Rectal smooth muscle tissue (tissue), 1 donor: ENCODE data around the gene RABEP1.
"Not testable (repeated sequence)": the region's sequence is repeated elsewhere in the genome, so short reads cannot be mapped to it uniquely, and the experiment has no call there.

Experiments
- H3K27ac ChIP-seq: one replicate; pipeline ENCODE4 v1.7.0; 2013; ENCODE audit warnings: low read depth, low read length, inconsistent platforms
- H3K27me3 ChIP-seq: one replicate; pipeline ENCODE4 v1.7.0; 2013; ENCODE audit warnings: low read length; ENCODE audit not compliant: control insufficient read depth, insufficient read depth
- H3K36me3 ChIP-seq: one replicate; pipeline ENCODE4 v1.7.0; 2013; ENCODE audit warnings: low read length; ENCODE audit not compliant: control insufficient read depth, insufficient read depth
- H3K4me1 ChIP-seq: one replicate; pipeline ENCODE4 v1.7.0; 2013; ENCODE audit warnings: low read length; ENCODE audit not compliant: control insufficient read depth, insufficient read depth
- H3K4me3 ChIP-seq: one replicate; pipeline ENCODE4 v1.7.0; 2013; ENCODE audit warnings: low read length
- H3K9ac ChIP-seq: one replicate; pipeline ENCODE4 v1.7.0; 2013; ENCODE audit warnings: low read length

RABEP1 gene, protein sequence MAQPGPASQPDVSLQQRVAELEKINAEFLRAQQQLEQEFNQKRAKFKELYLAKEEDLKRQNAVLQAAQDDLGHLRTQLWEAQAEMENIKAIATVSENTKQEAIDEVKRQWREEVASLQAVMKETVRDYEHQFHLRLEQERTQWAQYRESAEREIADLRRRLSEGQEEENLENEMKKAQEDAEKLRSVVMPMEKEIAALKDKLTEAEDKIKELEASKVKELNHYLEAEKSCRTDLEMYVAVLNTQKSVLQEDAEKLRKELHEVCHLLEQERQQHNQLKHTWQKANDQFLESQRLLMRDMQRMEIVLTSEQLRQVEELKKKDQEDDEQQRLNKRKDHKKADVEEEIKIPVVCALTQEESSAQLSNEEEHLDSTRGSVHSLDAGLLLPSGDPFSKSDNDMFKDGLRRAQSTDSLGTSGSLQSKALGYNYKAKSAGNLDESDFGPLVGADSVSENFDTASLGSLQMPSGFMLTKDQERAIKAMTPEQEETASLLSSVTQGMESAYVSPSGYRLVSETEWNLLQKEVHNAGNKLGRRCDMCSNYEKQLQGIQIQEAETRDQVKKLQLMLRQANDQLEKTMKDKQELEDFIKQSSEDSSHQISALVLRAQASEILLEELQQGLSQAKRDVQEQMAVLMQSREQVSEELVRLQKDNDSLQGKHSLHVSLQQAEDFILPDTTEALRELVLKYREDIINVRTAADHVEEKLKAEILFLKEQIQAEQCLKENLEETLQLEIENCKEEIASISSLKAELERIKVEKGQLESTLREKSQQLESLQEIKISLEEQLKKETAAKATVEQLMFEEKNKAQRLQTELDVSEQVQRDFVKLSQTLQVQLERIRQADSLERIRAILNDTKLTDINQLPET

DNA sequence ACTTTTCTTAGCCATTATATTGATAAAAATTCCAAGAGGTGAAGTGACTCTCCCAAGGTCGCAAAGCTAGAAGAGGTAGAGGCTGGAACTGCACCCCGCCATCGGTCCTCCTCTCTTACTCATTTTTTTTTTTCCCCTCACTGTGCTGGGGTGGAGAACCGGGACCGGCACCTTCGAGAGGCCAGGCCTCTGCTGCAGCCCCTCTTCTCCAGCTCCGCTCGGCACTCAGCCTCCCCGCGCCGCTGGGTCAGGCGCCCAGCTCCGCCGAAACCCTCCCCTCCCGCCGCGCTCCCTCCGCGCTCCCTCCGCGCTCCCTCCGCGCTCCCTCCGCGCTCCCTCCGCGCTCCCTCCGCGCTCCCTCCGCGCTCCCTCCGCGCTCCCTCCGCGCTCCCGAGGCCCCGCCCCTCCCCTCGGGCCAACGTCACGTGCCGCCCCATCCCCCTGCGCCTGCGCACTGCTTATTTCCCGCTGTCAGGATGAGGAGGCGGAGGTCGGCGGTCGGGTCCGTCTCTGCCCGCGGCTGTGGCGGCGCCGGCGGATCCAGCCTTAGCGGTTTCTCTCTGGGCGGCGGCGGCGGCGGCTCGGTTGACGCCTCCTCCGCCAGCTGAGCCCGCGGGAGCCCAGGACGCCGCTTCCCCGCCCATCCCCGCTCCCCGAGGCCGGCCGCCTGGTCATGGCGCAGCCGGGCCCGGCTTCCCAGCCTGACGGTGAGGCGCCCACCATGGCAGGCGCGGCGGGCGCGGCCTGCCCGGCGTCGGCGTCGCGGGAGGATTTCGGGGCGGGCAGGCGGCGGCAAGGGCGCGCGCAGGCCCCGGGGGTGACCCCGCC, at the start of gene RABEP1:
TSS of gene RABEP1 (plus strand) at position 471 of the 828 bp plus-strand sequence. CDS start at position 674, 203 bp downstream.
- Histone ChIP-seq H3K4me3 (peak within 1 kb of the TSS; percentile 83), H3K9ac (peak within 1 kb of the TSS; percentile 49), H3K36me3 (no peaks in the 10 kb centered on the region), H3K4me1 (peaks cover 5% of the 10 kb centered on the region), H3K27me3 (no peaks in the 10 kb centered on the region), H3K27ac (peak within 1 kb of the TSS; percentile 85)

DNA sequence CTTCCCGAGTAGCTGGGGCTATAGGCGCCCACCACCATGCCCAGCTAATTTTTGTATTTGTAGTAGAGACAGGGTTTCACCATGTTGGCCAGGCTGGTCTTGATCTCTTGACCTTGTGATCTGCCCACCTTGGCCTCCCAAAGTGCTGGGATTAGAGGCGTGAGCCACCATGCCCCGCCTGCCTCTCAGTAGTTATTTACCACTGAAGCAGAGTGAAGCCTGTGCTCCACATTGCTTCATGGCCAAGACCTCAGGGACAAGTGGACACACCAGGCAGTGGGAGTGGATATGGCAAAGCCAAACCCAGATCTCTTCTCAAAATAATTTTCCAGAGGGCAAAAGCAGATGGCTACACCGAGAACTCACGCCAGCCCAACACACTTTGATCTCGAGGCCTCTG, 48.6 kb upstream of the RABEP1 start:
- not testable (repeated sequence) for H3K36me3 ChIP-seq, H3K4me3 ChIP-seq, H3K4me1 ChIP-seq, H3K27ac ChIP-seq, H3K9ac ChIP-seq, H3K27me3 ChIP-seq

DNA sequence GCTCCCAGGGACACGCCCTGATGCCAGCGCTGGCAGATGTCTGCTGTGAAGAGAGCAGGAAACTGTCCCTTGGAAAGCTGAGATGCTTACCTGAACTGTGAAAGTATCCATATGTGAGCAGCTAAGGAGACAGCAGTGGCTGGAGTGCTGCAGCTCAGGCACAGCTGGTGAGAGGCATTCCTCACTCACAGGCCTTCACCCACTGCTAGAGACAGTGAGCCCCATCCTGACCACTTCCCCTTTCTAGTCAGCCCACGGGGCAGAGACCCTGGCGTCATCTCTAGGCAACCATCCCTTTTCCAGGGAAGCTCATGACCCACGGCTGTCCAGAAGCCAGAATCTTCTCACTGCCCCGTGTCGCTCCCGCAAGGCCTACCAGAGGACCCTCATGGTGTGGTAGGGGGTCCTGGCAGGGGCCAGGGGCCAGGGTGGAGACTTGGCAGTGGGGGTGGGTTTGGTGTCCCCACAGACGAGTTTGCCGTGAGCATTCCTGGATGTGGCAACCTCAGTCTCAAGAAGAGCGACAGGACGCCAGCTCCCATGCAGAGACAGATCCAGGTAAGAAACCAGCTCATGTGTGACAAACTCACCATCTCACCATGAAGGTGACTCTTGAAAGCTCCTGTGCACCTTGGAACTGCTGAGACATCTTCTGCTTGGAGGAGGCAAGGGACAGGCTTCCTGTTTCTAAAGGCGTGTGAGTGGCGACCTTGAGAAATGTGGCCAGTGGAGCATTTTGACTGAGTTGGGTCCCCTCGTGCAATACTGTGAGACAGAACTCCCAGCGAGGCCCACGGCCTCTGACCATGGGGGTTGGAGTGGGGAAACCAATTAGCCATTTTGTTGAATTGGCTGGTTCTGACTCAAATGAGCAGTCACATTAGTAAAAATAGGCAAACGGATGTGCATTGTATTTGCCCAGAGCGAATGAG, 47.2 kb upstream of the RABEP1 start, which contains the start of gene SCIMP:
TSS of gene SCIMP (minus strand) at position 216 of the 932 bp plus-strand sequence. CDS start at position 111, 105 bp downstream.
- no peak within 1 kb of the TSS for H3K27ac ChIP-seq
- no peaks in the 10 kb centered on the region for H3K36me3 ChIP-seq
- H3K4me3 ChIP-seq: peak within 1 kb of the TSS; percentile 22
- H3K9ac ChIP-seq: no peak within 1 kb of the TSS
- no peaks in the 10 kb centered on the region for H3K27me3 ChIP-seq
- no peaks in the 10 kb centered on the region for H3K4me1 ChIP-seq

DNA sequence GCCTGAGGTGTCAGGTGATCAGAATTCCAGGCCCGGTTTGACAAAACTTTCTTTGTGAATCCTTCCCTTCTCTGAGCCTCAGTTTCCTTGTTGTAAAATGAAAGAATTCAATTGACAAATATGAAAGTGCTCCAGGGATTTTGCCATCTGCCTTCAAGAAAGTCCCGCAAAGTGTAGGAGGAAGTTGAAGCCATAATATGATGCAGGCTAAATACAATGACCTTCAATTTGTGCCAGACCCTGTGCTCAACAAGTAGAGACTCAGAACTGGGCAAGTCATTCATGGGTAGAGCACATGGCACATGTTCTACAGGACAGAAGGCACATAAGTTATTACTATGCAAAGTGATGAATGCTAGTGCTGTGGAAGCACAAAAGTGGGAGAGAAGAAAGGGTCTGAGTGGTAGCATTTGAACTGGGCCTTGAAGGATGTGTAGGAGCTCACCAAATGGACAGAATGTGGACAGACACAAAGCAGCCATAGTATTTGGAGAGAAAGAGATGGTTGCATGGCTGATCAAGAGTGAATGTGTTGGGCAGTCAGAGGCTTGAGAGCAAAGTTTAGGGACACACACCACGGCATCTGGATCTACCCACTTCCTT, 45.0 kb upstream of the RABEP1 start:
- H3K4me3 ChIP-seq: no peak overlapping the region
- no peak overlapping the region for H3K9ac ChIP-seq
- H3K27ac ChIP-seq: no peak overlapping the region
- no peaks in the 10 kb centered on the region for H3K4me1 ChIP-seq
- H3K36me3 ChIP-seq: no peaks in the 10 kb centered on the region
- no peaks in the 10 kb centered on the region for H3K27me3 ChIP-seq

DNA sequence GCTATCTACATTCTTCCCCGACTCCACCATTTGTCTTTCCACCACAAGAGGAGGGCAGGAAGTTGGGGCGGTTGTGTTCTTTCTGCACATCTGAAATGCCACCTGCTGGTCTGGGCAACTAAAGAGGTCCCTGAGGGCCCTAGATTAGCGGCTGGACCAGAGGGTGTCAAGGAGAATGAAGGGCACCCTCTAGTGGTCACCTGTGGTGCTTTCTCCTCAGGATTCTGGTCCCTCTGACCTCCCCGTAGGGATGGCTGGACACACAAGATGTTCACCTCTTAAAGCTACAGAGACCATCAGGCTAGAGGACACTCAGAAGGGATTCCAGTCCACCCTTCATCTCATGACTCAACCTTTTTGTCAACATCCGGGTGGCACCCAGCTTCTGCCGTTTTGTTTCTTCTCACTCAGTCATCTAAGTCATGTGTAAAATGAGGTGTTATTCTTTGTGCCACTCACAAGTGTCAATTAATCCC, 44.5 kb upstream of the RABEP1 start:
- H3K4me1 ChIP-seq: no peaks in the 10 kb centered on the region
- no peak overlapping the region for H3K9ac ChIP-seq
- no peak overlapping the region for H3K4me3 ChIP-seq
- no peak overlapping the region for H3K27ac ChIP-seq
- H3K27me3 ChIP-seq: no peaks in the 10 kb centered on the region
- no peaks in the 10 kb centered on the region for H3K36me3 ChIP-seq

DNA sequence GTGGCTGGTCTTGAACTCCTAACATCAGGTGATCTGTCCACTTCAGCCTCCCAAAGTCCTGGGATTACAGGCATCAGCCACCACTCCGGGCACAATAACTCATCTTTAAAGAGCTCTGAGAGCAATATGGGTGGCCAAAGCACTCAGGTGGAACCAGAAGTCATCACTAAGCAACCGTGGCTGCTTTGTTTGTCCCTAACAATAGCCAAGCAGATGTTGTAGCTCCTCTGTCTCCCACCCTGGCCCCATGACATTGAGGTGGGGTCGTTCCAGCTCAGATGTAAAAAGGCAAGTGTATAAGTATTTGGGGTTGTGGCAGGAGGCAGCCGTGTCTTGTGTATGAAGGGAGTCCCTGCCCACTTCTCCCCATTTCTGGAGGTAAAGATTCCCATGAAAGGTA, 43.8 kb upstream of the RABEP1 start:
- Histone ChIP-seq H3K4me1 (no peaks in the 10 kb centered on the region), H3K36me3 (no peaks in the 10 kb centered on the region), H3K27me3 (no peaks in the 10 kb centered on the region), H3K4me3 (no peak overlapping the region), H3K27ac (no peak overlapping the region), H3K9ac (no peak overlapping the region)

DNA sequence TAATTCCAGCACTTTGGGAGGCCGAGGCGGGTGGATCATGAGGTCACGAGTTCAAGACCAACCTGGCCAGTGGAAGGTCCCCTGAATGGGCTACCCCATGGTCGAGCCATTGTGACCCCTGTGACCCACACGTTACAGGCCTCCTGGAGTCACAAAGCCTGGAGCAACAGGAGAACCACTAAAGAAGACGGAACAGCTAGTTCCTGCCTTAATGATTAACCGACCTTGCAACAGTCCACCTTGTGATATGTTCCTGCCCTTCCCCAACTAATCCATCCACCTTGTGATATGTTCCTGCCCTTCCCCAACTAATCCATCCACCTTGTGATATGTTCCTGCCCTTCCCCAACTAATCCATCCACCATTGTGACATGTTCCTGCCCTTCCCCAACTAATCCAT, 42.3 kb upstream of the RABEP1 start:
- H3K27me3 ChIP-seq, H3K4me1 ChIP-seq, H3K9ac ChIP-seq, H3K27ac ChIP-seq, H3K4me3 ChIP-seq, H3K36me3 ChIP-seq: not testable (repeated sequence)

DNA sequence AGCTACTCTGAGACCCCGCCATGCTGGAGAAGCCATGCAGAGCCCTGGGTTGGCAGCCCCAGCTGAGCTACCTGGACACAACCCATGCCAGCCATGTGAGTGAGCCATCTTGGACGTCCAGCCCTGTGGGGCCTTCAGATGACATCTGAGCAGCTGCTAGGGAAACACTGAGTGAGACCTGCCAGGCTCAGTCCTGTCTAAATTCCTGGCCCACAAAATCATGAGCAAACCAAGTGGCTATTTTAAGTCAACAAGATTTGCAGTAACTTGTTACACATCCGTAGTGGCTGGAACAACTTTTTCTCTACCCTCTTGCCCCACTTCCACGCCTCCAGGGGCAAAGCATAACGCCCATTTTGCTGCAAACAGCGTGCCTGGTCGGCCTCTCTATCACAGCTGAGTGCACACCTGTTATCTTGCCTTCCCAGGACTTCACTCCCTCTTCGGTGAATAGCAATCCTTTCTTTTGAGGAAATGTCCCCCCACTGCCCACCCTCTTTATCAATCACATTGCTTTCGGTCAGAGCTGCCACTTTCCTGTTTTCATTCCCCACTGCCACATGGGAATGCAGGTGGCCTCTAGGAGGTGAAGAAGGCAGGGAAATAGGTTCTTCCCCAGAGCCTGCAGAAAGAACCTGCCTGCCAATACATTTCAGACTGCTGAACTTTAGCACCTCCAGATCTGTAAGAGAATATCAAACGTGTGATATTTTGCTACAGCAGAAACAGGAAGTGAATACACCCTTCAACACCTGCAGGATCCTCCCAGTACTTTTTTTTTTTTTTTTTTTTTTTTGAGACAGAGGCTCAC, 40.0 kb upstream of the RABEP1 start:
- H3K27me3 ChIP-seq: no peaks in the 10 kb centered on the region
- H3K4me1 ChIP-seq: no peaks in the 10 kb centered on the region
- H3K36me3 ChIP-seq: no peaks in the 10 kb centered on the region
- no peak overlapping the region for H3K27ac ChIP-seq
- no peak overlapping the region for H3K4me3 ChIP-seq
- H3K9ac ChIP-seq: no peak overlapping the region

DNA sequence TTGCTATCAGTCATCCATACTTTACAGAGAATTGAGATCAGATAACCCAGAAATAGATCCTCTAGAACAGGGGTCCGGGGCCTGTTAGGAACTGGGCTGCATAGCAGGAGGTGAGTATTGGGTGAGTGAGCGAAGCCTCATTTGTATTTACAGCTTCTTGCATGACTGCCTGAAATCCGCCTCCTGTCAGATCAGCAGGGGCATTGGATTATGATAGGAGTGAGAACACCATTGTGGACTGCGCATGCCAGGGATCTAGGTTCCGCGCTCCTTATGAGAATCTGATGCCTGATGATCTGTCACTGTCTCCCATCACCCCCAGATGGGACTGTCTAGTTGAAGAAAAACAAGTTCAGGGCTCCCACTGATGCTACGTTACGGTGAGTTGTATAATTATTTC, 34.5 kb upstream of the RABEP1 start:
- Histone ChIP-seq H3K4me3 (no peak overlapping the region), H3K36me3 (no peaks in the 10 kb centered on the region), H3K9ac (no peak overlapping the region), H3K27ac (no peak overlapping the region), H3K27me3 (no peaks in the 10 kb centered on the region), H3K4me1 (no peaks in the 10 kb centered on the region)

DNA sequence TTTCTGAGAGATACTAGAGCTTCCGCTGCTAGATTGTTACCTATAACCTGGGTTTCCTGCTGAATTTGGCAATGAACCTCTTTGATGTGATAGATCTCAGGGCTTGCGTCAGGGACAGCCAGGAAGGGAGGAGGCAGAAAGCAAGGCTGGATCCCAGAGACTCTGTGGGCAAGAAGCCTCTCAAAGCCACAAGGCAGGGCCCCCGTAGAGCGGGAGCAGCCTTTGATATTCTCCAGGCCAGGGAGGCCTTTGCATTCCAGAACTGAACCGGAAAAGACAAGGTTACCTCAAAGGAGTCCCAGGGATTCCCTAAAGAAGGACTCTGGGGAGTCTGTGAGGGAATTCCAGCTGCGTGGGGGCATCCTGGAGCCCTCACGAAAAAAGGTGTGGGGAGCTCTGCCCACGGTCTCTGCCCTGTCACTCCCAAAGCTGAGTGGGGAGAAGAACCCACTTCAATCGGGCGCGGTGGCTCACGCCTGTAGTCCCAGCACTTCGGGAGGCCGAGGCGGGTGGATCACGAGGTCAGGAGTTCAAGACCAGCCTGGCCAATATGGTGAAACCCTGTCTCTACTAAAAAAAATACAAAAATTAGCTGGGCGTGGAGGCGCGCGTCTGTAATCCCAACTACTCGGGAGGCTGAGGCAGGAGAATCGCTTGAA, 33.1 kb upstream of the RABEP1 start:
- Histone ChIP-seq H3K9ac (peak overlapping the region; percentile 30), H3K36me3 (no peaks in the 10 kb centered on the region), H3K4me1 (no peaks in the 10 kb centered on the region), H3K27me3 (no peaks in the 10 kb centered on the region), H3K4me3 (no peak overlapping the region), H3K27ac (no peak overlapping the region)
